Medulla oblongata (tissue), 1 donor: ENCODE measurements around the gene ZNF764.
A peak's percentile ranks its signal among the peaks of the same experiment; 100 is the strongest.
"Not testable (repeated sequence)": the region's sequence is repeated elsewhere in the genome, so short reads cannot be mapped to it uniquely, and the experiment has no call there.

Experiments used
- DNase-seq: peaks from one replicate; pipeline ENCODE4 v3.0.0-alpha.2; 2015; ENCODE audit errors: extremely low spot score

The ZNF764 gene

DNA sequence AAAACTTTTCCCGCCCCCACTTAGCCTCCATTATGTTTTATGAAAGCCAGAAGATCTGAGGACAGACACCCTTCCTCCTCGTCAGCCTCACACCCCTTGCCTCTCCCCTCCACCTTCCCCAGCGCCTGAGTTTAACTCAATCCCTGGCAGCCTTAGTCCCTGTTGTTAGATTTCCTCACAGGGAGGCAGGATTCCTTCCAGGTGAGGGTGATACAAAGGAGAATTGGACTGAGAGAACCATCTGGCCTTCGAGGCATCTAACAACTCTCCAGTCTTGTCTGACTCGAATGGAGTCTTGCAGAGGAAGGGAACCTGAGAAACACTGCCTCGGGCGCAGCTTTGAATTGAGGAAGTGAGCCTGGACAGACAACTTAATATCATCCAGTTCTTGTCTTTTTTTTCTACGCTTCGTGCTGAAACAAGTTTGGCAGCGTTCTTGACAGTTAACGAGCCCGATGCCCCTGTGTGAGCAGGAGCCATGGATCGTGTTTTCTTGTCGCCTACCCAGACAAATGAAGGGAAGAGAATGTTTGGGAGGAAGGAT is 30.5 kb downstream of the ZNF764 start:
- DNase-seq: peak; percentile 70

DNA sequence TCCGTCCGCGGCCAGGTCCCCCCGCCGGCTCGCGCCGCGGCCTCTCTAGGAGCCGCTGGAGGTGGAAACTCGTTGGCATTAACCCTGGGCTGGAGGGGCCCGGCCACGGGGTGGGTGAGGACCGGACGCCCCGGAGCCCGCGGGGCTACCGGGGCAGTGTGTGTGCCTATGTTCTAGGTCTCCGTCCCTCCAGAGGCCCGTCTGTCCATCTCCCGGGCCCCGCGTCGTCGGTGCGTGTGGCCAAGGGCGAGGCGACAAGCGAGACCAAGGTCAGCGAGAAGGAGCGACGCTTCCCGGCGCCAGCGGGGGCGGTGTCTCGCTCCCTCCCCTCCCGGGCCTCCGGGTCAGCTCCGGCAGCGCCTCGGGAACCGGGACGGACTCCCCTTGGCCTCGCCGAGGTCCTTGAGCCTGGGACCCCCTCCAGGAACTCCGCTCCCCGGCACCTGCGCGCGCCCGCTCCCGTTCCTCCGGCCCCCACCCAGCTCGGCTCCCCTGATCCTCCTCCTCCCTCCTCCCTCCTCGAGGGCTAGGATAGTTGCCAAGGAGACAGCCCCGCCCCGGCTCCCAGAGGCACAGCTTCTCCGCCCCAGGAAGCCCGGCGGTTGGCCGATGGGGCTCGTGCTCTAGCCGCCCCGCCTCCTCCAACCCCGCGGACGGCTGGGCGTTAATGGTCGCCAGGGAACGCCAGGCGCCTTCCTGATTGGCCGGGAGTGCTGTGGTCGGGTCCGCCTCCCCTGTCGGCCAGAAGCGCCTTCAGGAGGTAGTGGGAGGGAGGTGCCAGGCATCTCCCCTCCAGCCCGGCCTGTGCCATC is 31.1 kb downstream of the ZNF764 start:
- peak; percentile 98 for DNase-seq

DNA sequence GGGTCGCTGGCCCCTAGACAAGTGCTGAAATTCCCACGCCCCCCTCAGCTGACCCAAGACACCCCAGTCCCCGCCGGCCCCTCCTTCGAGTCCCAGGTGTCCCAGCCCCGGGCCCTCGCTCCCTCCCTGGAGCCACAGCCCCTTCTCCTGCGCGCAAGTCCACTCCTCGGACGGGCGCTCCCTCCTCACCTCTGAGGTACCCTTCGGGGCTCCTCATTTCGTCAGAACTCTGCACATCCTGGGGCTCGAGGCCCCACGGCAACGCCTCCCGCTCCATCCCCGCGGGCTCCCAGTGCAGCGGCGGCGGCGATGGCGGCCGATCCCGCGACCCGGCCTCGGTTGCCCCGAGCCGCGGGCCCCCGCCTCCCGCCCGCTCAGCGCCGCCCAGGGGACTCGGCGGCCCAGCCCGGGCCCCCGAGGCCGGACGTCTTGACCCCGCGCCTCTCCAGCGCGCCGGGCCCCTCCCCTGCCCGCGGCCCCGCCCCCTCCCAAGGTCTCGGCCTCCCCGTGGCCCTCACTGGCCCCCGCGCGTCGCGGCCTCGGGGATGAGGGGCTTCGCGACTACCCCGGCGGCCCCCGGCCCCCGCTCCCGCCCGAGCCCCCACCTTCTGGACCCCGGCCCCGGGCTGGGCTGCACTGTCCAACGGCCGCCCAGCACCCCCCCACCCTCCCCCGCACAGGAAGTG is 31.9 kb downstream of the ZNF764 start, which contains the start of gene ZNF768:
Gene ZNF768 (minus strand): TSS at position 430 of the 686 bp plus-strand sequence. CDS start 153 bp downstream, at position 277.
- peak; percentile 26 for DNase-seq

DNA sequence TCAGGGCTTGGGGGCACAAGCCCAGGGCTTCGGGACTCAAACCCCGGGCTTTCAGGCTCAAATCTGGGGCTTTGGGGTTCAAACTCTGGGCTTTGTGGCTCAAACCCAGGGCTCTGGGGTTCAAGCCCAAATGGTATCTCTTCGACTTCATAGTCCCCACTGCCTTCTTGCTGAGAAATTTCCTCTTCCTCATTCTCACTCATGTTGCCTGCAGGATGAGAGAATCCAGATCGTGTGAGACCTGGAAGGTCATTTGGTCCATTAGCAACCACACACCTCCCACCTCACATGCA is 32.4 kb downstream of the ZNF764 start:
- no peak for DNase-seq

DNA sequence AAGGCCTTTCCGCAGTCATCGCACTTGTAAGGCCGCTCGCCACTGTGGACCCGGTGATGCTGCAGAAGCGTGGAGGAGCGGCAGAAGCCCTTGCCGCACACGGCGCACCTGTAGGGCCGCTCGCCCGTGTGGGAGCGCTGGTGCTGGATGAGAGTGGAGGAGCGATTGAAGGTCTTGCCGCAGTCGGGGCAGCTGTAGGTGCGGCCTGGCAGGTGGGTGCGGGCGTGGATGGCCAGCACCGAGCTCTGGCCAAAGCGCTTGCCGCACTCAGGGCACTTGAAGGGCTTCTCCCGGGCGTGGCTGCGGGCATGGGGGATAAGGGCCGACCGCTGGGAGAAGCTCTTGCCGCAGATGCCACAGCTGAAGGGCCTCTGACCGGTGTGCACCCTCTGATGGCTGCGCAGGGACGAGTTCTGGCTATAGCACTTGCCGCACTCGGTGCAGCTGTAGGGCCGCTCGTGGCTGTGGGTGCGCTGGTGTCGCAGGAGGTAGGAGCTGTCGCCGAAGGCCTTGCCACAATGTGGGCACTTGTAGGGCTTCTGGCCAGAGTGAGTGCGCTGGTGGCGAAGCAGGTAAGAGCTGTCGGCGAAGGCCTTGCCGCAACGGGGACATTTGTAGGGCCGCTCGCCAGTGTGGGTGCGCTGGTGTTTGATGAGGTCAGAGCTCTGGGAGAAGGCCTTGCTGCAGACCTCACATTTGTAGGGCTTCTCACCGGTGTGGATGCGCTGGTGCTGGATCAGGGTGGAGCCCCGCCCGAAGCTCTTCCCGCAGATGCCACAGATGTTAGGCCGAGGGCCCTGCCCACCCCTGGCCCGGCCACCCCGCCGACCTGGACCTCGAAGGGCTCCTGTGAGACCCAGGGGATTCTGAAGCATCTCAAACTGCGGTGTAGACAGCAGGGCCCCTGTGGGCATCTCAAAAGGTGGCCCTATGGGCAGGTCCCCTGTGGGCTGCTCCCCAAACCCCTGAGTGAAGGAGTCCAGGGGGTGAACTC is 33.3 kb downstream of the ZNF764 start:
- no peak for DNase-seq

DNA sequence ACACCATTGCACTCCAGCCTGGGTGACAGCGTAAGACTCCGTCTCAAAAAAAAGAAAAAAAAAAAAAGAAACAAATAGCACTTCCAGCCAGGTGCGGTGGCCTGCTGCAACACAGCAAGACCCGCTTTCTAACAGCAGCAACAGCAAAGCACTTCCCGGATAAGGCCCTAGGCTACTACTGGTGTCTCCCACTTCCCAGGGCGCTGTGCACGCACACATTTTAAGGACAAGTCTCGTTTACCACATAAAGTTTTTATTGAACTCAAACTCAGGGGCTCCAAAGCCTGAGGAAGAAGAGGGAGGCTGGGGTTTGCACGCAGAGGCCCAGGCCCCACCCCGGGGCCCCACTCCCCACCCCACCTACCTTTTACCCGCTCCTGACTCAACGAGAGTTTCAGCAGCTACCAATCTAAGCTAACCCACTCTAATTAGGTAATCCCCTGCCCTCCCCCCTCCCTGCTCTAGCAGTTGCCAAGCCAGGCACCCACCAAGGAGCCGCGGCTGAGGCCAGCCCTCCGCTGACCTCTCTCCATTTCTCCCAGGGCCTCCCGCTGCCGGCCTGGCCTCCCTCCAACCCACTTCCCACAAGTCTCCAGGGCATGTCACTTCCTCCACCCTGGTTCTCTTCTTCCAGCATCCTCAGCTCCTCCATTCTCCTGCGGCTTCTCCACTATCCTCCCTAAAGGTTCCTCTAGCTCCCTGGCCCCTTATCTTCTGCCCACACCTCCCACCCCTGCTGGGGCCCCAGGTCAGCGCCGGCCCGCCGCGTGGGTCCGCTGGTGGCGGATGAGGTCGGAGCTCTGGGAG is 34.2 kb downstream of the ZNF764 start:
- DNase-seq: no peak

DNA sequence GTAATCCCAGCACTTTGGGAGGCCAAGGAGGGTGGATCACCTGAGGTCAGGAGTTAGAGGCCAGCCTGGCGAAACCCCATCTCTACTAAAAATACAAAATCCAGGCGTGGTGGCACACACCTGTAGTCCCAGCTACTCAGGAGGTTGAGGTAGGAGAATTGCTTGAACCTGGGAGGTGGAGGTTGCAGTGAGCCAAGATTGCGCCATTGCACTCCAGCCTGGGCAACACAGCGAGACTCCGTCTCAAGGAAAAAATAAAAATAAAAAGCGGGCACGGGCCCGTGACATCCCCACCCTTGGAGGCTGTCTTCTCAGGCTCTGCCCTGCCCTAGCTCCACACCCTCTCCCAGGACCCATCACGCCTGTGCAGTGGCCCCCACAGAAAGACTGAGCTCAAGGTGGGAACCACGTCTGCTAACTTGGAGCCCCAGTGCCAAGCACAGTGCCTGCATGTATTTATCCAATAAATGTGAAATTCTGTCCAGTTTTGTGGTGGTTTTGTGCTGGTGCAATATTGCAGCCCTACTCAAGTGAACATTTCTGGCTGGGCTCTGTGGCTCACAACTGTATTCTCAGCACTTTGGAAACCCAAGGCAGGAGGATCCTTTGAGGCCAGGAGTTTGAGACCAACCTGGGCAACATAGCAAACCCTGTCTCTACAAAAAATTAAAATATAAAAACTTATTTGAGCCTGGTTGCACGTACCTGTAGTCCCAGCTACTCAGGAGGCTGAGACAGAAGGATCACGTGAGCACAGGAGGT is 35.3 kb downstream of the ZNF764 start:
- not testable (repeated sequence) for DNase-seq

DNA sequence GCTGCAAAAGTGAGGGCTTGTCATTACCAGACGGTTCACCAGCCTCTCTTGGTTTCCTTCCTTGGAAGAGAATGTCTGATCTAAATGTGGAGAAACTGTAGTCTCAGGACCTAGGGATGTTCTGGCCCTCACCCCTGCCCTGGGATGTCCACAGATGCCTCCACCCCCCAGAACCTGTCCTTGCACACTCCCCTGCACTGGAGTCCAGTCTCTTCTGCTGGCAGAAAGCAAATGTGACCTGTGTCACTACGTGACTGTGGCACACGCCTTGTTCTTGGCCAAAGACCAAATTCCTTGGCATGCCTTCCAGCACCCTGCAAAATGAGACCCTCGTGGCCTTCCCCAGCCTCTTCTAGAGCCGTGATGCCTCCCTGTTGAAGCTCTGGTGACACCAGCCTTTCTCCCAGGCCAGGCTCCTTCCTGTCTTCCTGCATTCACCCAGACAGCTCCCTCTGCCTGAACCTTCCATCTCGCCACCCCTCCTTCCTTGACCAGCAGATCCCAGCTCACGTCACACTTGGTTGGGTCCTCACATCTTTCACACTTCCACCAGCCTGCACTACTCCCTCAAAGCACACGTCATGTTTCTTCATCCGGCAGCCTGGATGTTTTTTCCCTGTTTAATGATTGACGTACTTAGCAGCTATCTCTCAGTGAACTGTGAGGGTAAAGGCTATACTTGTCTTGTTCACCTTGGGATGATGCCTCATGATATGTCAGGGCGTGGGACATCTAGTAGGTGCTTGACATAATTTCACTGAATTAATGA is 36.1 kb downstream of the ZNF764 start:
- no peak for DNase-seq

DNA sequence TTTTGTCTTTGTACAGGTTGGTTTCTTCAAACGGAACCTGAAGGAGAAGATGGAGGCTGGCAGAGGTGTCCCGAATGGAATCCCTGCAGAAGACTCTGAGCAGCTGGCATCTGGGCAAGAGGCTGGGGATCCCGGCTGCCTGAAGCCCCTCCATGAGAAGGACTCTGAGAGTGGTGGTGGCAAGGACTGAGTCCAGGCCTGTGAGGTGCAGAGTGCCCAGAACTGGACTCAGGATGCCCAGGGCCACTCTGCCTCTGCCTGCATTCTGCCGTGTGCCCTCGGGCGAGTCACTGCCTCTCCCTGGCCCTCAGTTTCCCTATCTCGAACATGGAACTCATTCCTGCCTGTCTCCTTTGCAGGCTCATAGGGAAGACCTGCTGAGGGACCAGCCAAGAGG is 36.7 kb downstream of the ZNF764 start:
- no peak for DNase-seq

DNA sequence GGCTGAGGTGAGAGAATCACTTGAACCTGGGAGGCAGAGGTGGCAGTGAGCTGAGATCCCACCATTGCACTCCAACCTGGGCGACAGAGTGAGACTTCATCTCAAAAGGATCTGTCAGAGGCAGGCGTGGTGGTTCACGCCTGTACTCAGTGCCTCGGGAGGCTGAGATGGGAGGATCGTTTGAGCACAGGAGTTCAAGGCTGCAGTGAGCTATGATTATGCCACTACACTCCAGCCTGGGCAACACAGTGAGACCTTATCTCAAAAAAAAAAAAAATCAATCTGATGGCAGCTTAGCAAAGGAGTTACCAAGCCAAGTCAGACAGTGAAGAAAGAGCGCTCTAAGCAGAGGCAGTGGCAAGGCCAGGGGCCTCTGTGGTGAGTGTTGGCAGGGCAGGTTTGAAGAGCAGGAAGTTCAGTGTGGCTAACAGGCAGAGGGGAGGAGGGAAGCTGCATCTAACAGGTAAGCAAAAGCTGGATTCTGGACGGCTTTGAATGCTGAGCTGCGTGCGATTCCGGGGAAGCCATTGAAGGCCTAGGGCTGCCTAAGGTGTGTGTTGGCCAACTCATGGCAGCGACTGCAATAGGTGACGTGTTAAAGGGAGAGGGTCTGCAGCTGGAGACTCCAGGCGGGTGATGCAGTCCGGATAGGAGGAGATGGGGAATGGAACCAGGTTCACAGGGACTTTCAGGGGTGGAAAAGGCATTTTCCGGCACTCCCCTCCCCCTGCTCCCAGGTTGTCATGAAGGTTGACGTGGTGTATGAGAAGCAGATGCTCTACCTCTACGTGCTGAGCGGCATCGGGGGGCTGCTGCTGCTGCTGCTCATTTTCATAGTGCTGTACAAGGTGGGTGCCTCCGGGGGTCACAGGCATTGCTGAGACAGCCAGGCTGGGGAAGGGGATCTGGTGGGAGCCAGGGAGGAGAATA is 38.8 kb downstream of the ZNF764 start:
- DNase-seq: no peak

DNA sequence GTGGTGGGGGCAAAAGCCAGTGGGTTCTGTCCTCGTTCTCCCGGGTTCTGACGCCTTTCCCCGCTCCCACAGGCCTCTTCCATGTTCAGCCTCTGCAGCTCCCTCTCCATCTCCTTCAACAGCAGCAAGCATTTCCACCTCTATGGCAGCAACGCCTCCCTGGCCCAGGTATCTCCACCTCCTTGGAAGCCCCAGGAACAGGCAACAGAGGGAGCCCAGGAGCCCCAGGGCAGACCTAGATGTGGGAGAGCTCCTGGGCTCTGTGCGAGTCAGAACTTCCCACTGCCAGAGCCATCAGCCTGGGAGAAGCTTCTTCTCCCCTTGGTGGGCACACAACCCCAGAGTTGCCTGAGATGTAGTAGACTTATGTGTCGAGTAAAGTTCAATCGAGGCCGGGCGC is 39.6 kb downstream of the ZNF764 start:
- DNase-seq: no peak

DNA sequence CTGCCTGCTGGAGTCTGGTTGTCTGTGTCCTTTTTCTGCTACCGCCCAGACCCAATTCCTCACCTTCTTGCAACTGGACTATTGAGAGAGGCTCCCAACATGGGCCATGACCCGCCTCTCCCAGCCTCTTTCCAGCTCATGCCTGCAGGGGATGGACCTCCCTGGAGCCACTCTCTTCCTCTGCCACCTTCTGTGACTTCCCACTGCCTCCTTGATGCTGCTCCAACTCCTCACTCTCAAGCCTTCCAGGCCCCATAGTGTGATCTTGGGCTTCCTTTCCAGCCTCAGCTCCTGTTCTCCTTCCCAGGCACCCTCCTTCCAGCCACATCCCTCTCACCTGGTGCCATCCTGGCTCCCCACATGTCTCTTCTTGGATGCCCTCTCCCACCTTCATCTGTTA is 42.9 kb downstream of the ZNF764 start:
- DNase-seq: no peak

DNA sequence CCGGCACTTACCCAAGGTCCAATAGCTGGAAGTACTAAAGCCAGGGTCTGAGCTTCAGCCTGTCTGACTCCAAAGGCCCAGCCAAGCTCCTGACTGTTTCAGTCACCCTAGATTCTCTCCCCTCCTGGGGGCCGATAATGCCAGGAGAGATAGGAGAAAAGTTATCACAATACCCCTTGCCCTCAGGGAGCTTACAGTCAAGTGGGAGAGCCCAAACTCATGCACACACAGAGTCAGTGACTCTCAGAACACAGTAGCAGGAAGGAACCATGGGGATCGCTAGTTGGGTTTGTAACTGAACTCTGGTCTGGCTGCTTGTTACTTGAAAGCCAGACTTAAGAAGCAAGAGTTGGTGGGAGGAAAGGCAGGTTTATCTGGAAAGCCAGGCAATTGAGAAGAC is 46.7 kb downstream of the ZNF764 start:
- no peak for DNase-seq

DNA sequence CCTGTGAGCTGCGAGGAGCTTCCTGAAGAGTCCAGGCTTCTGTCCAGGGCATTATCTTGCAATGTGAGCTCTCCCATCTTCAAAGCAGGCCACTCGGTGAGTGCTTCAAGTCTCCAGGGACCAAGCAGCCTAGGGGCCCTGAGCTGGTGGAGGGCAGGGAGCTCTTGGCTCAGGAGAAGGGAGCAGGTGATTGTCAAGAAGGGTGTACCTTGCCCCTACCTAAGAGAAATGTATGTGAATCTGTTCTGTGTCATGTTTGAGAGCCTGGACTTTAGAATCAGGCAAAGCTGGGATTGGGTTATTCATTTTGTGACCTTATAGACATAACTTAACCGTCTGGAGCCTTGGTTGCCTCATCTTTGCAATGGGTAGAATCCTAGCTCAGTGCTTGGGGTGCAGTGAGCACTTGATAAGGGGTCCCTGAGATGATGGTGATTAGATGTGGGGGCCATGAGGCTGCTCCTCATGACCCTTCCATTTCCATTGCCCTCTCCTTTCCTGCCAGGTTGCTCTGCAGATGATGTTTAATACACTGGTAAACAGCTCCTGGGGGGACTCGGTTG is 47.7 kb downstream of the ZNF764 start:
- no peak for DNase-seq

DNA sequence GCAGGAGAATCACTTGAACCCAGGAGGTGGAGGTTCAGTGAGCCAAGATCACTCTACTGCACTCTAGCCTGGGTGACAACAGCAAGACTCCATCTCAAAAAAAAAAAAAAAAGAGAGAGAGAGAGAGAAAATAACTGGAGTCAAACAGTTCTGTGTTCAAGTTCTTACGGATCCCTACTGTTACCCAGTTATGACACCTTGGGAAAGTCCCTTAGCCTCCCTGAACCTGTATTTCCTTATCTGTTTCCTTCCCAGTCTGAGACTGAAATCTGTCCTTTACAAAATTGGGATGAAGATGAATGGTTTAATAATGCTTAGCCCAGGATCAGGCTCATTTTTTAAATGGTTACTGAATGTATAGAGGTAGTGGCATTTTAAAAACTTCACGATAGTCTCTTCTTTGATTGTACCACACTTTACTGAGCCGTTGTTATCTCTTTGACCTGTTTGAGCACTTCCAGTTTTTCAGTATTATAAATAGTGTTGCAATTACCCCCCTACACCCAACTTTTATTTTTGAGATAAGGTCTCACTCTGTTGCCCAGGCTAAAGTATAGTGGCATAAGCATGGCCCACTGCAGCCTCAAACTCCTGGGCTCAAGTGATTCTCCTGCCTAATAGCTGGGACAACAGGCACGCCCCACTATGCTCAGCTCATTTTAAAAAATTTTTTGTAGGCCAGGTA is 49.0 kb downstream of the ZNF764 start:
- no peak for DNase-seq
